Skin of body (tissue), 2 donors: ENCODE data around the gene CDK10. TPM values are rescaled to one million over a fixed set of nuclear protein-coding genes. Genes with fewer than 3 reads are reported as not detected.
"Not testable (repeated sequence)": the region's sequence is repeated elsewhere in the genome, so short reads cannot be mapped to it uniquely, and the experiment has no call there.

Experiments
- DNase-seq: peaks from one replicate; lab custom pipeline; 2025; lab: John Stamatoyannopoulos, UW
- total RNA-seq: library from RNA; depleted of rRNA; stranded (reverse); fragments of >200 nt; gene quantifications from one replicate; pipeline ENCODE4 v1.2.3, GENCODE V29; 2014

CDK10 gene, protein sequence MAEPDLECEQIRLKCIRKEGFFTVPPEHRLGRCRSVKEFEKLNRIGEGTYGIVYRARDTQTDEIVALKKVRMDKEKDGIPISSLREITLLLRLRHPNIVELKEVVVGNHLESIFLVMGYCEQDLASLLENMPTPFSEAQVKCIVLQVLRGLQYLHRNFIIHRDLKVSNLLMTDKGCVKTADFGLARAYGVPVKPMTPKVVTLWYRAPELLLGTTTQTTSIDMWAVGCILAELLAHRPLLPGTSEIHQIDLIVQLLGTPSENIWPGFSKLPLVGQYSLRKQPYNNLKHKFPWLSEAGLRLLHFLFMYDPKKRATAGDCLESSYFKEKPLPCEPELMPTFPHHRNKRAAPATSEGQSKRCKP
- 28.5 TPM for total RNA-seq

DNA sequence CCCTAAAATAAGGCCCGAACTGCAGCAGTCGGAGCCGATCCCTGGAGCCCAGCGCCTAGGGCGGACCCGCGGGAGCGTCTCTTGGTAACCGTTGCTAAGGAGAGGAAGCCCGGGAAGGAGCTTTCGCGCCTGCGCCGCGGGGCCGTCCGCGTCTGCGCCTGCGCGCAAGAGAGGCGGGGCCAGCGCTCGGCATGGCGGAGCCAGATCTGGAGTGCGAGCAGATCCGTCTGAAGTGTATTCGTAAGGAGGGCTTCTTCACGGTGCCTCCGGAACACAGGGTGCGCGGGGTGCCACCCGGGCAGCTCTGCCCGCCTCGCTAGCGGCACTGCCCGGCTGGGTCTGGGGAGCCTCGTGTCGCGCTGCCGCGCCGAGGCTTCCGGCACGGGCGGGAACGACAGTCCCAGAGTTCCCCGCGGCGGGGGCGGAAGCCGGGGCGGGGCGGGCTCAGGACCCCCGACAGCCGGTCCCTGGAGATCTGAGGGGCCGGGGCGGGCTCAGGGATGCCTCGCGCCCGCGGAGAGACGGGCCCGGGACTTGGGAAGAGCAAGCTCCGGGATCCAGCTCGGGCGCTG lies at the start of gene CDK10:
Gene CDK10 (plus strand): TSS at position 170 of the 572 bp plus-strand sequence. CDS start 22 bp downstream, at position 192.
- peak; percentile 78 for DNase-seq

DNA sequence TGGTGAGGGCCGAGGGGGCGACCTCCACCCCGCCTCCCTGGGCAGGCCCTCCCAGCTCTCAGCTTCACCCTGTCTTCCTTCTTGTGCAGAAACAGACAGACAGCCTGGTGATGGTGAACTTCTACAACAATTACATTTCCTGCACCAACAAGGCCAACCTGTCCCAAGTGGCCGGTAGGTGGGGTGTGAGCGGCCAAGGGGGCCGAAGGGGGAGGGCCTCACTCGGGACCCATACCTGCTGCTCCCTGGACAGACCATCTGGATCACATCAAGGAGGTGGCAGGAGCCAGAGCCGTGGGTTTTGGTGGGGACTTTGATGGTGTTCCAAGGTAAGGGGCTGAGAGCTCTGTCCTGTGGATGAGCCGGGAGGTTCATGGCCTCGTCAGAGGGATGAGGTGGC lies 49.1 kb upstream of the CDK10 start:
- no peak for DNase-seq

GRCh38 chr16:89638455-89638854 lies 48.0 kb upstream of the CDK10 start:
- DNase-seq: no peak

DNA sequence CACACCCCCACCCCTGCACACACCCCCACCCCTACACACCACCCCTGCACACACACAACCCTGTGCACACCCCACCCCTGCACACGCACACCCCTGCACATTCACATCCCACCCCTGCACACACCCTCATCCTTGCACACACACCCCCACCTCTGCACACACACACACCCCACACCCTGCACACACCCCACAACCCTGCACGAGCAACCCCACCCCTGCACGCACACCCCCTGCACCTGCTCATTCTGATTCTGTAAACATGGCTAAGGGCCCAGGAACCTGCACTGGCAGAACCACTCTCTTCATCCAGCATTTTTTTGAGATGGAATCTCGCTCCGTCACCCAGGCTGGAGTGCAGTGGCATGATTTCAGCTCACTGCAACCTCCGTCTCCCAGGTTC lies 47.1 kb upstream of the CDK10 start:
- no peak for DNase-seq

DNA sequence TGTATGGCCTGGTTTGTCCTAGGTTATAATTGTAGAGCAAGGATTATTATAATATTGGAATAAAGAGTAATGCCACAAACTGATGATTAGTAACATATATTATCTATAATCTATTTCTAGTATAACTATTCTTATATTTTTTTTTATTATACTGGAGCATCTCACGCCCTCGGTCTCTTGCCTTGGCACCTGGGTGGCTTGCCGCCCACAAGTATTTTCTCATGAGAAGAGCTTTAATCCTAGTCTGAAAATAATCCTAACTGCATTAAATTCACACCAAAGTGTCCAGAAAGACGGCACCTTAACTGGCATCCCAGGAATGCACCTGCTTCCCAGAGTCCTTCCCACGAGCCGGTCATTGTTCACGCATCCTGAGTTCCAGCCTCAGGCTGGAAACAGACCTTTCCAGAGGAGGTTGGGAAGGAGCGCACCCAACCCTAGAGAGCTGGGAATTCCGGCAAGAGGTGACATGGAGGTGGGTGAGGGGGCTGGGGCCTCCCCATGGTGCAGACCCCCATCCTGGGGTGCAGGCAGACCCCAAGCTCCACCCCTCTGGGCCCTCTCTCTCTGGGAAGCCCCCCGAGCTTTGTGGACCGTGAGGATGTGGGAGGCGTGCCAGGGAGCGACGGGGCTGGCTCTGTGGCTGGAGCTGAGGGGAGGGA lies 44.9 kb upstream of the CDK10 start:
- no peak for DNase-seq

DNA sequence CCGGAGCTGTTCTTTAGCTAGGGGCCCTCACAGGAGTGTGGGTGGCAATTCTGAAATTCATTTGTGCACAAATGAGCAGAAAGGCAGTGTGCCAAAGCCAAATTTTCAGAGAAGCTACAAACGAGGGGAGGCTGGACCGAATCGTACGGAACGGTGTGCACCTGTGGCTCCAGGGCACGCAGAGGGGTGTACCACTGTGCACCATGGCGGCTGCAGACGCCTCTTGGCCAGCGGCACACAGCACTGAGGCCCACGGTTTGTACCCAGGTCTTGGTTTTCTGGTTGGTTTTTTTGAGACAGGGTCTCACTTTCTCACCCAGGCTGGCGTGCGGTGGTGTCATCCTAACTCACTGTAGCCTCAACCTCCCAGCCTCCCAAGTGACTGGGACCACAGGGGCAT lies 43.9 kb upstream of the CDK10 start:
- no peak for DNase-seq

DNA sequence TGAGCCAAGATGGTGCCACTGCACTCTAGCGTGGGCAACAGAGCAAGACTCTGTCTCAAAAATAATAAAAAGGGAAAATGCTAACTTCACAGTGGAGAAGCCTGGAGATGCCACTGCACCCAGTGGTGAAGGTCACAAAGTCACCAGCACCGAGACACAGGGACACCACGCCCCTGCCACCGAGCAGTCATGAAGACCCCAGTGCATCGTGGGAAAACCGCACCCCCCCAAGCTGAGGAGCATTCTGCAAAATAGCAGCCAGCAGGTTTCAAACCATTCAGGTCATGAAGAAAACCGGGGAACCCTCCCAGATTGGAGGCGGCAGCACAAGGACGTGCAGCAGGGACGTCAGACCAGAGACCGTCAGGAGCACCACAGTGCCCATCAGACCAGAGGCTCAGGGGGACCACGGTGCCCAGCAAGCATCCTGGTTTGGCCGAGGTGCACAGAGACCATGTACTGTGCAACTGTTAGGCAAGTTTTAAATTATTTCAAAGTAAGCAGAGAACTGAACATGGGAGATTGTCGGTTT lies 42.7 kb upstream of the CDK10 start:
- DNase-seq: no peak

DNA sequence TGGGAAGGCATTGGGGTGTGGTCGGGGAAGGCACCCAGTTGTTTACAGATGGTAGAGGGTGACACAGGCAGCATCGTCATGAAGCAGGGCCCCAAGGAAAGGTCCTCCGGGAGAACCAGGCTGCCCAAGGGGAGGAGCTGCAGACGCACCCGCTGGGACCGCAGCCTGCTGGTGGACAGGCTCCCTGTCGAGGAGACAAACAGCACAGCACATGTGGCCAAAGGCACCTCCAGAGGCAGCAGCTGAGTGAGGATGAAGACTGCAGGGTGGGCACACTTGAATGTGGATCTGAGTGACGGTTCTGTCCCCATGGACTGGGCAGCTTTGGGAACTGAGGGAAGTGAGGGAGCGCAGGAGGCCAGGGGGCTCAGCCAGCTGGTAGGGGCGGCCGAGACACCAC lies 41.4 kb upstream of the CDK10 start:
- no peak for DNase-seq

- no peak for DNase-seq
Observed at GRCh38 chr16:89646270-89646669, 40.2 kb upstream of the CDK10 start.

DNA sequence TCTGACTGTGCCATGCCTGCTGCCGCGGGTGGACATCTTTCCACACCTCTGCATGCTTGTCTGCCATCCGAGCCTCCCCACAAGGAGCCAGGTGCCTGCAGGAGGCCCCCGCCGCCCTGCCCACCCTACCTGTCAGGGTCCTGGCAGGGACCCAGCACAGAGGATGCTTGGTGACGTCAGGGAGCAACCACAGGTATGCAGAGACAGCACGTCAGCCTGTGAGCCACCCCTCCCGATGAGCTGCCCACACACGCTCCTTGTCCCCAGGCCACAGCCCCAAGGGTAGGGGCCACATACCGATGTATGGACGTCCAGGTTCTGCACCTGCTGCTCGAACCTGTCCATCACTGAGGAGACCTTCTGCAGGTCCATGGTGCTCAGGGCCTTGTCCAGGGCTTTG lies 39.6 kb upstream of the CDK10 start:
- no peak for DNase-seq

DNA sequence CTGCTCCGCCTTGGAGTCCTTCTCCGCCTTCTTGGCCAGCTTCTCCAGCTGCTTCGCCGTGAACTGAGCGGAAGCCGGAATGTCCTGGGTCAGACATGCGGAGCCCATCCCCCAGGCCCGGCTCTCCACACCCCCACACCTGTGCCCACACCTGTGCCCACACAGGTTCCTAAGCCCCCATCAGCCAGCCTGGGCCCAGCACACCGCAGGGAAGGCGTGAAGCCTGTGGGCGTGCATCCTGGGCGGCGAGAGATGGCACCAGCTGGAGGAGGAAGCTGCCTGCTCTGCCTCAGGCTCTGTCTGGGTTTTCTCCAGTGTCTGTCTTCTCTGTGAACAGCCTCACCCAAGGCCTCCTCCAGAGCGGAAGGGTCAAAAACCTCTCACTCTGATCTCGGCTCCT lies 34.9 kb upstream of the CDK10 start:
- DNase-seq: no peak

- DNase-seq: no peak
Observed at GRCh38 chr16:89653656-89654295, 32.7 kb upstream of the CDK10 start.

- no peak for DNase-seq
Observed at GRCh38 chr16:89655062-89655643, 31.3 kb upstream of the CDK10 start.

DNA sequence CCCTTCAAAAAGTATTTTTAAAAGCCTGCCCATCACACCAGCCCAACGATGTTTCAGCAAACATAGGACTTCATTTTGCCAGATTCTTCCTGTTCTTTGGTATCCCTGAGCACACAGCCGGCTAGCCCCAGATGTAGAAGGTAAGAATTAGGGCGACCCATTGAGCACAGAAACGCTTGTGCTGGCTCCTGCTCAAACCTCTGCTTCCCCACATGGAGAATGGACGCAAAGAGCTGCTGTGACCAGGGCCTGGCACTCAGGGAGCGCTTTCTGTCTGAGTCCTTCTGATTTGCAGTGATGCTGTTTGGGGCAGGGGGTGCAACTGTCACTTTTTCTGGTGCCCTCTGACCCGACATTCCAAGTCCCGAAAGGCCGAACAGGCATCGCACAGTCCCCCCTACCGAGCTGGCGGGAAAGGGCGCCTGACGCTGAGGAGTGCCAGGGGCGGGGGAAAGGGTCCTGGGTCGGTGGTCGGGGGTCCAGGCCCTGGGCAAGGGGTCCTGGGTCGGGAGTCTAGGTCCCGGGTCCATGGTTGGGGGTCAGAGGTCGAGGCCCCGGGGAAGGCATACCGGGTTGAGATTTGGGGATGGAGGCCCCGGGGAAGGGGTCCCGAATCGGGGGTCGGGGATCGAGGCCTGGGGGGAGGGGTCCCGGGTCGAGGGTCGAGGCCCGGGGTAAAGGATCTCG lies 29.9 kb upstream of the CDK10 start:
- DNase-seq: no peak

GRCh38 chr16:89657442-89658220 lies 28.9 kb upstream of the CDK10 start, which contains the start of the genes CHMP1A and SPATA33:
Gene CHMP1A (minus strand): TSS chr16:89657708. CDS start chr16:89657588, 120 bp downstream.
Gene SPATA33 (plus strand): TSS chr16:89657836. CDS start chr16:89657912, 76 bp downstream.
- peak; percentile 75 for DNase-seq

DNA sequence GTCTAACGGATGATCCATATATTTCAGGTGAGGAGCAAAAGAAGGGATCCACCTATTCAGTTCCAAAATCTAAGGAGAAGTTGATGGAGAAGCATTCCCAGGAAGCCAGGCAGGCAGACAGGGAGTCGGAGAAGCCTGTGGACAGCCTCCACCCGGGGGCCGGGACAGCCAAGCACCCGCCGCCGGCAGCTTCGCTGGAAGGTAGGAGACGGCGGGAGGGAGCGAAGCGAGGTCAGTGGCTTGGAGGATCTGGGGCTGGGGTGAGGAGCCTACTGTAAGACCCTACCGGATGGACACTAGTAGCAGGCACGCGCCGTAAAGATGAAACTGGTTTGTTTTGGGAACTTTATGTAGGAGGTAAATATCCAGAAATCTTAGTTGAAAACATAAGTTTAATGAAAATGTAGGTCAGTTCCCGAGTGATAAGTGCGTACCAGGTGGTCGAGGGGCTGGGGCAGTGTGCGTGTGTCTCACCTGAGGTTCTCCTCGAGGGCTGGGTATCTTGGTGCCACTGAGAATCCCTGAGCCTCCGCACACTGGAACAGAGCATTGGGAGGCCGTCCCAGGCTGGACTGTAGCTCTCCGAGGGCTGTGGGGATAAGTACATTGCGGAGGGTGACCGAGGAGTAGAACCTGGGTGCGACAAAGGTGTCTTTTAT lies 28.1 kb upstream of the CDK10 start:
- DNase-seq: no peak

- no peak for DNase-seq
Observed at GRCh38 chr16:89660146-89660545, 26.3 kb upstream of the CDK10 start.

DNA sequence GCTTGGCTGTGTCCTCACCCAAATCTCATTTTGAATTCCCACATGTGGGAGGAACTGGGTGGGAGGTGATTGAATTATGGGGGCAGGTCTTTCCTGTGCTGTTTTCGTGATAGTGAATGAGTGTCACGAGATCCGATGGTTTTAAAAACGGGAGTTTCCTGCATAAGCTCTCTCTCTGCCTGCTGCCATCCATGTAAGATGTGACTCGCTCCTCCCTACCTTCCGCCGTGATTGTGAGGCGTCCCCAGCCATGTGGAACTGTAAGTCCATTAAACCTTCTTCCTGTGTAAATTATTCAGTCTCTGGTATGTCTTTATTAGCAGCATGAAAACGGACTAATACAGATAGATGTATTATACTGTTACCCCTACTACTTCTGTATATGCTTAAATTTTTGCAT lies 25.3 kb upstream of the CDK10 start:
- DNase-seq: no peak

GRCh38 chr16:89664238-89664637 lies 22.3 kb upstream of the CDK10 start:
- not testable (repeated sequence) for DNase-seq
